IPS-15b (cell line): ENCODE results near the gene CHDH.

Experiments
- H3K27me3 ChIP-seq: one replicate; pipeline ENCODE4 v1.6.1; 2013; ENCODE audit warnings: low read length; ENCODE audit not compliant: control insufficient read depth, insufficient read depth
- H3K36me3 ChIP-seq: one replicate; pipeline ENCODE4 v1.6.1; 2013; ENCODE audit warnings: low read length; ENCODE audit not compliant: control insufficient read depth, insufficient read depth
- H3K4me1 ChIP-seq: one replicate; pipeline ENCODE4 v1.6.1; 2013; ENCODE audit warnings: mild to moderate bottlenecking, low read length; ENCODE audit not compliant: control insufficient read depth, insufficient read depth
- H3K4me3 ChIP-seq: one replicate; pipeline ENCODE4 v1.5.1; 2013; ENCODE audit warnings: low read depth, low read length
- H3K9ac ChIP-seq: one replicate; pipeline ENCODE4 v1.6.1; 2013; ENCODE audit warnings: low read depth, mild to moderate bottlenecking, low read length
- H3K9me3 ChIP-seq: one replicate; pipeline ENCODE4 v1.6.1; 2013; ENCODE audit warnings: mild to moderate bottlenecking, low read length; ENCODE audit not compliant: control insufficient read depth, insufficient read depth

CHDH gene

GRCh38 chr3:53845103-53845880, 927 bp downstream of the CHDH start:
- Histone ChIP-seq H3K4me1 (peaks cover 4% of the 10 kb centered on the region), H3K27me3 (peaks cover 15% of the 10 kb centered on the region), H3K9me3 (no peaks in the 10 kb centered on the region), H3K36me3 (no peaks in the 10 kb centered on the region), H3K4me3 (peak overlapping the region; percentile 76), H3K9ac (peak overlapping the region; percentile 76)

- Histone ChIP-seq H3K9ac (no peak overlapping the region), H3K27me3 (peaks cover 15% of the 10 kb centered on the region), H3K4me3 (no peak overlapping the region), H3K36me3 (no peaks in the 10 kb centered on the region), H3K9me3 (no peaks in the 10 kb centered on the region), H3K4me1 (peaks cover 4% of the 10 kb centered on the region)
Measured at GRCh38 chr3:53844262-53845102, 1.7 kb downstream of the CHDH start.

- Histone ChIP-seq H3K4me3 (peak overlapping the region; percentile 13), H3K9ac (no peak overlapping the region), H3K9me3 (no peaks in the 10 kb centered on the region), H3K27me3 (peaks cover 15% of the 10 kb centered on the region), H3K36me3 (no peaks in the 10 kb centered on the region), H3K4me1 (peaks cover 4% of the 10 kb centered on the region)
Measured at GRCh38 chr3:53843195-53844177, 2.7 kb downstream of the CHDH start.

GRCh38 chr3:53842436-53843194, 3.6 kb downstream of the CHDH start:
- Histone ChIP-seq H3K27me3 (peaks cover 9% of the 10 kb centered on the region), H3K4me3 (no peak overlapping the region), H3K9ac (no peak overlapping the region), H3K9me3 (no peaks in the 10 kb centered on the region), H3K4me1 (peaks cover 4% of the 10 kb centered on the region), H3K36me3 (no peaks in the 10 kb centered on the region)

- H3K4me3 ChIP-seq: no peak overlapping the region
- H3K9ac ChIP-seq: no peak overlapping the region
- H3K27me3 ChIP-seq: no peaks in the 10 kb centered on the region
- H3K9me3 ChIP-seq: no peaks in the 10 kb centered on the region
- no peaks in the 10 kb centered on the region for H3K36me3 ChIP-seq
- peaks cover 4% of the 10 kb centered on the region for H3K4me1 ChIP-seq
Measured at GRCh38 chr3:53841296-53841695, 4.9 kb downstream of the CHDH start.

- H3K36me3 ChIP-seq: no peaks in the 10 kb centered on the region
- no peaks in the 10 kb centered on the region for H3K4me1 ChIP-seq
- no peaks in the 10 kb centered on the region for H3K9me3 ChIP-seq
- H3K27me3 ChIP-seq: no peaks in the 10 kb centered on the region
- no peak overlapping the region for H3K9ac ChIP-seq
- H3K4me3 ChIP-seq: no peak overlapping the region
Measured at GRCh38 chr3:53837331-53837730, 8.9 kb downstream of the CHDH start.

GRCh38 chr3:53836084-53836872, 9.9 kb downstream of the CHDH start:
- H3K9me3 ChIP-seq: no peaks in the 10 kb centered on the region
- H3K4me1 ChIP-seq: no peaks in the 10 kb centered on the region
- H3K4me3 ChIP-seq: no peak overlapping the region
- H3K9ac ChIP-seq: no peak overlapping the region
- H3K36me3 ChIP-seq: no peaks in the 10 kb centered on the region
- H3K27me3 ChIP-seq: no peaks in the 10 kb centered on the region

GRCh38 chr3:53835257-53835656, 11.0 kb downstream of the CHDH start:
- no peaks in the 10 kb centered on the region for H3K4me1 ChIP-seq
- no peak overlapping the region for H3K4me3 ChIP-seq
- no peak overlapping the region for H3K9ac ChIP-seq
- H3K9me3 ChIP-seq: no peaks in the 10 kb centered on the region
- peaks cover 3% of the 10 kb centered on the region for H3K36me3 ChIP-seq
- H3K27me3 ChIP-seq: no peaks in the 10 kb centered on the region

GRCh38 chr3:53834429-53835095, 11.7 kb downstream of the CHDH start:
- Histone ChIP-seq H3K36me3 (peaks cover 3% of the 10 kb centered on the region), H3K9ac (no peak overlapping the region), H3K4me3 (no peak overlapping the region), H3K4me1 (no peaks in the 10 kb centered on the region), H3K9me3 (no peaks in the 10 kb centered on the region), H3K27me3 (no peaks in the 10 kb centered on the region)

GRCh38 chr3:53833700-53834099, 12.5 kb downstream of the CHDH start:
- Histone ChIP-seq H3K36me3 (peaks cover 3% of the 10 kb centered on the region), H3K27me3 (no peaks in the 10 kb centered on the region), H3K4me1 (no peaks in the 10 kb centered on the region), H3K4me3 (no peak overlapping the region), H3K9ac (no peak overlapping the region), H3K9me3 (no peaks in the 10 kb centered on the region)
